HG03025 (cell line): ENCODE measurements around the gene SMARCA2.

Experiments used
- ATAC-seq: cut with Tn5 transposase; IDR thresholded peaks from one replicate; pipeline ENCODE4 v1.9.1; 2021; ENCODE audit warnings: mild to moderate bottlenecking, moderate library complexity; ENCODE audit not compliant: unreplicated experiment, low FRiP score

The SMARCA2 gene

GRCh38 chr9:2198956-2199635 lies 183.9 kb downstream of the SMARCA2 start:
- ATAC-seq, result no peak

GRCh38 chr9:2199999-2200796 lies 185.1 kb downstream of the SMARCA2 start:
- ATAC-seq, result no peak

- ATAC-seq, result no peak
Observed at GRCh38 chr9:2208465-2208864, 193.3 kb downstream of the SMARCA2 start.

GRCh38 chr9:2208991-2209390 lies 193.8 kb downstream of the SMARCA2 start:
- ATAC-seq, result no peak

- no peak for ATAC-seq
Observed at GRCh38 chr9:2209400-2209799, 194.3 kb downstream of the SMARCA2 start.

- ATAC-seq, result no peak
Observed at GRCh38 chr9:2210201-2210600, 195.1 kb downstream of the SMARCA2 start.

- no peak for ATAC-seq
Observed at GRCh38 chr9:2213830-2214468, 198.8 kb downstream of the SMARCA2 start.

- ATAC-seq, result no peak
Observed at GRCh38 chr9:2214707-2215106, 199.6 kb downstream of the SMARCA2 start.

- no peak for ATAC-seq
Observed at GRCh38 chr9:2215921-2216441, 200.8 kb downstream of the SMARCA2 start.

GRCh38 chr9:2216591-2216990 lies 201.4 kb downstream of the SMARCA2 start:
- no peak for ATAC-seq

GRCh38 chr9:2217540-2217939 lies 202.4 kb downstream of the SMARCA2 start:
- no peak for ATAC-seq

GRCh38 chr9:2220036-2220435 lies 204.9 kb downstream of the SMARCA2 start:
- no peak for ATAC-seq

GRCh38 chr9:2227144-2227867 lies 212.2 kb downstream of the SMARCA2 start:
- no peak for ATAC-seq

- ATAC-seq, result no peak
Observed at GRCh38 chr9:2228132-2228531, 213.0 kb downstream of the SMARCA2 start.

- no peak for ATAC-seq
Observed at GRCh38 chr9:2228641-2229040, 213.5 kb downstream of the SMARCA2 start.

- peak; percentile 58 for ATAC-seq
Observed at GRCh38 chr9:2229109-2229721, 214.1 kb downstream of the SMARCA2 start.

- ATAC-seq, result no peak
Observed at GRCh38 chr9:2230362-2230761, 215.2 kb downstream of the SMARCA2 start.

GRCh38 chr9:2231101-2231500 lies 216.0 kb downstream of the SMARCA2 start:
- no peak for ATAC-seq

- ATAC-seq, result no peak
Observed at GRCh38 chr9:2231829-2232228, 216.7 kb downstream of the SMARCA2 start.

- no peak for ATAC-seq
Observed at GRCh38 chr9:2233274-2233673, 218.1 kb downstream of the SMARCA2 start.
